ENCODE measurements around the gene ANKRD65. TPM values are rescaled to one million over a fixed set of nuclear protein-coding genes. Genes with fewer than 3 reads are reported as not detected.

The ANKRD65 gene
- total RNA-seq, 3 donors from 2014 or later, result 0.81 to 11.3 (median 1.9) TPM

- peaks cover 24% of the 10 kb centered on the region for H3K4me1 ChIP-seq (ENCODE audit: low read depth)
- DNase-seq (no peak), ATAC-seq (no peak)
- no peak overlapping the region for H3K4me3 ChIP-seq
- intact Hi-C loops (cut with DNase I, micrococcal nuclease), result no loop called here
- no peaks in the 10 kb centered on the region for H3K36me3 ChIP-seq (ENCODE audit: low read depth)
- no peaks in the 10 kb centered on the region for H3K9me3 ChIP-seq
- no peak for TF ChIP-seq CTCF (IDR thresholded peaks at IDR 0.05)
These were observed 44.4 kb downstream of the ANKRD65 start for GRCh38 chr1:1376551-1377226.

DNA sequence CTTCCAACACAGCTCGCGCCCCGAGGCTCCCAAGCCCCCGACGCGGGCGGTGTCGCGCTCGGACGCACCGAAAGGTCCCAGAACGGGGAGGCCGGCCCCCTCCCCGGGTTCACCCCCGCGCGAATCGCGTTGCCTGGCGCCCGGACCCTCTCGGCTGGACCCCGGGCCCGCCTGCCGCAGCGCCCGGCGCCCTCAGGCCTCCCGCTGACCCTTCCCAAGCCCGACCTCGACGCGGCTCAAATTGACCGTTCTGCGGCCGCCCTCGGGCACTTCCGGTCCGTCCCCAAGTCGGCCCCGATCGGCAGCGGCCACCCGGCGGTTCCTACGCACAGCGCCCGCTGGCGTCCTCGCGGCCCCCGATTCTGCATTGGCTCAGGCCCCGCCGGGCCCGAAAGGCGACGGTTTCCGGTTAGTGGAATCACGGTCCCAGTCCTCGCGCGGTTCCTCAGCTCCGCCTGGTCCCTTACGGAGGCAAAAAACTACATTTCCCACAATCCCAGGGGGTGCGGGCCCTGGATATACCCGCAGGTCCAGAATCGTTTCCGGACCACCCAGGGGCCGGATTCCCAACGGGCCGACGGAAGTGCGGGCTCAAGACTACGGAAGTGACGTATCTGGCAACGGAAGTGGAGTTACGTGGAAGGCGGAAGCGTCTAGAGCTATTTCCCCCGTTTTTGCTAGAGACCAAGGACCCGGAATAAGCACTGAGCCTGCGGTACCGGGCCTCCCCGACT is 46.0 kb downstream of the ANKRD65 start, which contains the start of gene AURKAIP1:
Gene AURKAIP1, minus strand, starts transcription at position 279 of the 734 bp plus-strand sequence. CDS start 451 bp downstream, outside the sequence.
- intact Hi-C loops (cut with DNase I, micrococcal nuclease), result loop anchor here in 1 of 2 donors (2.0 kb wide), 1 partner anchor 22 kb away; no protein-coding TSS in a partner anchor
- Histone ChIP-seq H3K4me1 (ENCODE audit: low read depth) (peaks cover 26% of the 10 kb centered on the region), H3K36me3 (ENCODE audit: low read depth) (no peaks in the 10 kb centered on the region), H3K9me3 (no peaks in the 10 kb centered on the region), H3K4me3 (peak within 1 kb of the TSS; percentile 98)
- DNase-seq (peak; percentile 97 to 99 (median 98)), ATAC-seq (peak; percentile 93)
- peak; percentile 43 for TF ChIP-seq CTCF (IDR thresholded peaks at IDR 0.05)

- Histone ChIP-seq H3K9me3 (no peaks in the 10 kb centered on the region), H3K4me1 (ENCODE audit: low read depth) (peaks cover 26% of the 10 kb centered on the region), H3K36me3 (ENCODE audit: low read depth) (no peaks in the 10 kb centered on the region), H3K4me3 (peak overlapping the region; percentile 98)
- intact Hi-C loops (cut with DNase I, micrococcal nuclease), result loop anchor here in 1 of 2 donors (2.0 kb wide), 1 partner anchor 22 kb away; no protein-coding TSS in a partner anchor
- DNase-seq, result peak in 1 of 3 donors; percentile 74
- ATAC-seq, result peak; percentile 10
- no peak for TF ChIP-seq CTCF (IDR thresholded peaks at IDR 0.05)
These were observed 46.5 kb downstream of the ANKRD65 start for GRCh38 chr1:1374589-1374928.

GRCh38 chr1:1373815-1374588 is 47.1 kb downstream of the ANKRD65 start:
- ATAC-seq, result no peak
- Histone ChIP-seq H3K4me1 (ENCODE audit: low read depth) (peaks cover 26% of the 10 kb centered on the region), H3K36me3 (ENCODE audit: low read depth) (no peaks in the 10 kb centered on the region), H3K4me3 (peak overlapping the region; percentile 98), H3K9me3 (no peaks in the 10 kb centered on the region)
- DNase-seq, result peak in 2 of 3 donors; percentile 50 to 63
- intact Hi-C loops (cut with DNase I, micrococcal nuclease), result loop anchor here in 1 of 2 donors (2.0 kb wide), 1 partner anchor 21 kb away; no protein-coding TSS in a partner anchor
- TF ChIP-seq CTCF (IDR thresholded peaks at IDR 0.05), result no peak

GRCh38 chr1:1373051-1373814 is 47.8 kb downstream of the ANKRD65 start:
- DNase-seq (no peak), ATAC-seq (no peak)
- H3K4me3 ChIP-seq, result no peak overlapping the region
- no peaks in the 10 kb centered on the region for H3K9me3 ChIP-seq
- no peak for TF ChIP-seq CTCF (IDR thresholded peaks at IDR 0.05)
- intact Hi-C loops (cut with DNase I, micrococcal nuclease), result no loop called here
- no peaks in the 10 kb centered on the region for H3K36me3 ChIP-seq (ENCODE audit: low read depth)
- peaks cover 26% of the 10 kb centered on the region for H3K4me1 ChIP-seq (ENCODE audit: low read depth)
